Measurements from ENCODE around the gene TMEM250.
"Not testable (repeated sequence)": the region's sequence is repeated elsewhere in the genome, so short reads cannot be mapped to it uniquely, and the experiment has no call there.

Gene TMEM250

DNA sequence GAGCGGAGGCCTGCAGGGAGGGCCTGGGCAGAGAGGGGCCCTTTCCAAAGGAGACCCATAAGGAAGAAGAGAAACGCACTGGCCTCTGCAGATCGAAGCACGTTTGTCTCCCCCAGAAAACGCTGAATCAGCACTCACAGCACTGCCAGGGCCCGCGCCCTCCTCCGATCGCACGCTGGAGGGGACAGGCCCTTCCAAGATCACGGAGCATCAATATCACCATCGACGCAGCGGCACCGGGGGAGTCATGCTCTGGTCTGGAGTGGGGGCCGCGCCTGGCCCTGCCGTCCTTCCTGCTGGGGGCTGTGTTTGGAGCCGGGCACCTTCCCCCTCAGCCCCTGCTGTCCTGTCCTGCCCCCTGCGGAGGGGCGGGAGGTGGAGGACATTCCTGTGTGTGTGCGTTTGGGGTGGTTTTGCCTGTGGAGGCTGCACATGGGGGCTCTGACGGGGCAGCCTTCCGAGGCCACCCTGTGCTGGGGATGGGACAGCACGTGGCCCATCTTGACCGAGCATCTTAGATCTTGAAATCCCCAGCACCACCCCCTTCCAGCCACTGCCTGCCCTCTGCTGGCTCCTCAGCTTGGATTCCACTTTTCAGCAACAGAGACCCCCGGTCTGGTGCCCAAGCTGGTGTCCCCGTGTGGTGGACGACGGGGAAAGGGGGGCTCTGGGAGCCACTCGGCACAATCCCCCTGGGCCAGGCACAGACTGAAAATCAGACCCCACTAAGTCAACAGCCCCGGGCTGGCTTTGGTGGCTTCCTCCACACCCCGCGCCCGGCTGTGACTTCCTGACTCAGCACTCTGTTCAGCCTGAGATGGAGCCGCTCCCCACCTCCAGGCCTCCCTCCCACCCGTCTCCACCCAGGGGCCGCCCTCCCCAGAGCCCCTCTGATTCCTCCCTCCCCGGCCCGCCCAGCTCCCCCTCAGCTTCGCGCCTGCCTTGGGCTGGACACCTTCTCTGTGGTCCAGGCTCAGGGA lies 8.3 kb downstream of the TMEM250 start:
- DNase-seq: peak; percentile 48

DNA sequence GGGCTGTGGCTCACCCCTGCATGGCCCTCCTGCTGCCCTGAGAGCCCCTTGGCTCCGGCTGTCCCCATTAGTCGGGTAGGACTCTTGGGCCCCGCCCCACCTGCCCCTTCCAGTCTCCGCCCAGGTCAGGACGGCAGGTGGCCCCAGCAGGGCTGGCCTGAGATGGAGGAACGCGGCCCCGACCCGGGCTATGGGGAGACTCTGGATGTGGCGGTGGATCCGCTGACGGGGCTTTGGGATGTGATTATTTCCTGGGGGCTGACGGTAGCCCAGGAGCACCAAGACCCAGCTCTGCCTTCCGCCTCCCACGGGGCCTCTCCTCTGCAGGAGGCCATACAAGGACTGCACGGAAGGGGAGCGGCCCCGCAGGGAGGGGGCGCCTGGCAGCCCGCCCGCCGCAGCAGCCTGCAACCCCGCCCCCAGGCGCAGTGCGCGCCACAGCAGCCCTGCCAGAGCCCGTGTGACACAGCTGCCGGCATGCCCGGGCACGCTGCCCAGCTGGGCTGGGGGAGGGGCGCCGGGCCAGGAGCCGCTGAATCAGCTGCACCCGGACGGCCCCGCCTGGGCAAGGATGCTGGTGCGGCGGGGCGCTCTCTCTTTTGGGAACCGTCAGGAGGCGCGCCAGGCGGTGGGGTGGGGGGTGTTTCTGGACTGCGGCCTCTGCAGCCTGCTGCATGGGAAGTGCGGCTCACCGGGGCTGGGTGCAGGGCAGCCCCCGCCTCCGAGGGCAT lies 9.2 kb downstream of the TMEM250 start:
- DNase-seq: peak; percentile 94

DNA sequence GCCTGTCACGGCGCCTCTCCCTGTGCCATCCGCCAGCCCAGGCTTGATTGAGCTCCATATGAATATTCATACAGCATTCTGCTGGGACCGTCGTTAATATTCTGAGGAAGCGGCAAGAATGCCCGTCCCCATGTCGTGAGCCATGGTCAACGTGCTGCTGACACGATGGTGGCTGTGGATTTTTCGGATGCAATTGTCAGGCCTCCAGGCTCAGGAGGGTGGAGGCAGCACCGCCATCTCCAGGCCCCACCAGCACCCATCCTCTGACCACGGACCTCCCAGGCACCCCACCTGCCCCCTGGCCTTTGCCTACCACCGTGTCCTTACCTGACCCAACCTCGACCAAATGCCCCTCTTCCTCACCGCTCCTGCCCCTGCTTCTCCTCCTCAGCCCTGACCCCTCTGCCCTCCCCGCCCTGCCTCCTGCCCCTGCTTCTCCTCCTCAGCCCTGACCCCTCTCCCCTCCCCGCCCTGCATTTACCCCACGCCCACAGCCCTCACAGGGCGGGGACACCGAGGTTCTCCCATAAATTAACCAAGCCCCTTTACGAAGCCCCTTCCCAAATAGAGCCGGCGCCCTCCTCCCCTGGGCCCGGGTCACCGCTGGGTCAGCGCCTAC lies 9.9 kb downstream of the TMEM250 start:
- no peak for DNase-seq

DNA sequence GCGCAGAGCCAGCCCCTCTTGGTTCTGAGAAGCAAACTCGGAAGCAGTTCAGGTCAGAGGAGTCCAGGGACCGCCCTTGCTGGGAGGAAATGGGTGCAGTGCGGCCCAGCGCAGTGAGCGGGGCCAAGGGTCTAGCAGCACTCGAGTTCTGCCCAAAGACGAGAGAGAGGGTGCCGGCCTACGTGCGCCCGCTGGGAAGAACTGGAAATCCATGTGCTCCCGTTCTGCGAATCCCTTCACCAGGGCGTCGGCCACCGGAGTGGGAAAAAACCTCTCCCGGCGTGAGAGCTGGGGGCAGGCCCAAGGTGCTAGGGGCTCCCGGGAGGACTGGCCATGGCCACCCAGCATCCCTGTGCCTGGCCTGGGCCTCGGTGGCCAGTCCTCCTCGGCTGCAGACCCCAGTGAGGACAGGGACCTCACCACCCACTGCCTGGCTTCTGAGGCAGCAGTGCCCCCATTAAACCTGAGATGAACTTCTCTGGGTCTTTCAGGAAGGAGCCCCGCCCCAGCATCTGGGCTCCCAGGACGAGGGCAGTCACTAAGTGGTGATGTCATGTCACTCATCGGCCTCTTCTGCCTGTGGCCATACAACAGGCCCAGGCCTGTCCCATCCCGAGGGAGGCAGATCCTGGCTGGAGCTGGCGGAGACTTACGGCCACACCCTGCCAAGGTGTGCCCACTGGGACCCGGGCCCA lies 10.6 kb downstream of the TMEM250 start:
- DNase-seq: no peak

DNA sequence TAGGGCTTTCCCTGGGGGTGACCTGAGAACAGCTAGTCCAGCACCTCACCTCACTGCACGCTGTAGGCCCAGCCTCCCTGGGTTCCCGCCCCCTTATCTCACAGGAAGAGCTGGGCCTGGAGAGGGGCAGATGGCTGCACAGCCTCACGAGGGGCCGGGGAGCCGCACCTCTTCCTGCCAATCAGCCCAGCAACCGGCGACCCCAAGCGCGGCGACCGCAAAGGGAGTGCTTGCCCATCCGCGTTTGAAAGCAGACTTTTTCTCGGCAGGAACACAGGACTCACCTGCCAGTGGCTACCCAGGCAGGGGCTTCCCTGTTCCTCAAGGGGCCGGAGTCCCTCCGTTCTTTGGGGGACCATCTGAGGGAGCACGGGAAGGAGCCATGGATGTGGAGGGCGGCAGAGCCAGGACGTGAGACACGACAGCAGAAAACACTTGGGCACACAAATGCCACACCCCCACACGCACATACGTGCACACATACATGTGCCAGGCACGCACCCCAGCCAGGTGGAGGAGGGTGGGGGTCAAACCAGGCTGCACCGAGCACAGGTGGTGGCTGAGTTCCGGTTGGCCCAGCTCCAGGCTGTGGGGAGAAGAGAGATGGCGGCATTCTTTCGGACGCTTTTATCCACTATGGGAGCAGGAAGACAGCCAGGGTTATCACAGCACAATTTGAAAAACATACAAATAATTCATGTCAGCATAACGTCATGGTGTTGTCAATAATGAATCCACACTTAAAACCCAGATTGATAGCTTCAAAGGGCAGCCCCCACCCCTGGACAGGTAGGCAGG lies 11.3 kb downstream of the TMEM250 start:
- no peak for DNase-seq

DNA sequence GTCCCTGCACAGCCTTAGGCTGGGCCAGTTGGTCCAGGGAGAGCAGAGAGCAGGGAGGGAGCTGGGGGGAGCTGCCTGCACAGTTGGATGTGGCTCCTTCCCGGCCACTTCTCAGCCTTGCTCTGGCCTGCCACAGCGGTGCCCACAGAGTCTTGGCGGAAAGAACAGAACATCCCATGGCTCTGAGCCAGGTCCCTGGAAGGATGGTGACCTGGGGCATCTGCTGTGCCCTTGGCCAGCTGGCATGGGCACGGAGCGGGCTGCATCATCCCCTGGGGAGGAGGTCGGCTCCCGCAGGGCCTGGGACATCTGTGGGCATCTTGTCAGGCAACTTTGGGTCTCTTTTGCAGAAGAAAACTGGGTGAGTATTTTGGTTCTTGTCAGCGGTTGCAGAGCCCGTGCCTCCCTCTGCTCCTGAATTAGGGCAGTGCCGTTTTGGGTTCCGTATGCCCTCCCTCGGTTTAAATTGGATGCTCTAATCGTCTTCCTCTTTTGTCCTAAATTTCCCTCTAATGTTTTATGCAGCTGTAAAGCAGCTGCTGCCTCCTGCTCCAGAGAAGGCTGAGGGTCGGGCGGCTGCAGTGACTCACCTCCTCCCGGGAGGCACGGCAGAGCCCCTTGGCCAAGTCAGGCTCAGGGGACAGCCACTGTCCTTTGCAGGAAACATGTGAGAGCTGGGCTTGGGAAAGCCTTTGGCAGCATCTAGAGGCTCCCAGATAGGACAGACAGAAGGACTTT lies 13.1 kb downstream of the TMEM250 start:
- DNase-seq: peak; percentile 28

DNA sequence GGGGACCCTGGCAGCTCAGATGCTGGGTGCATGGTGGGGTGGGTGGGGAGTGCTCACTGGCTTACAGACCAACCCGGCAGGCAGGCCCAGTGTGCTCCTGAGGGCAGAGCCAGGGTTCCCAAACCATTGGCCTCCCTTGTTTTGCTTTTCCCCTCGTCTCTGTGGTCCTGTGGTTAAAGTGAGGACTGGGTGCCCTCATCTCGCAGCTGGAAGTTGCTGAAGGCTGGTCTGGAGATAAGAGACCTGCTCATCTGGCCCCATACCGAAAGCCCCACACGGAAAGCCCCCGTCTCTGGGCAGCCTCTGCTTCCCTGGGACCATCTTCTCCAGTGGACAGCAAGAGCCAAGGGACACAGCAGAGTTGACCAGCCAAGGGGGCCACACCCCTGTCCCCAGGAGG lies 13.8 kb downstream of the TMEM250 start:
- DNase-seq: no peak

DNA sequence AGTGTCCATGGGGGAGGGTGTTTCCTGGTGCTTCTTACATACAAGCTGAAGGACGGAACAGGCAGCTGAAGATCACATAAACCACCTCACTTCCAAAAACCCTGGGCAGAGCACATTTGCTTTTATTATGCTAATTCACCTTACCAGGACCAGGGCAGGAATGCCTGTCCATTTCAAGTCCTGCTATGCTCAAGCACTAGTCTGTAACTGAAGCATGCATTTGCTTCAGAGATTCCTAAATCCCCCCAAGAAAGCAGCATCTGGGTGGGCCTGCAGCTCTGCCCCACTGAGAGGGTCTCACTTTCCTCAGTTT lies 14.2 kb downstream of the TMEM250 start:
- DNase-seq: no peak

DNA sequence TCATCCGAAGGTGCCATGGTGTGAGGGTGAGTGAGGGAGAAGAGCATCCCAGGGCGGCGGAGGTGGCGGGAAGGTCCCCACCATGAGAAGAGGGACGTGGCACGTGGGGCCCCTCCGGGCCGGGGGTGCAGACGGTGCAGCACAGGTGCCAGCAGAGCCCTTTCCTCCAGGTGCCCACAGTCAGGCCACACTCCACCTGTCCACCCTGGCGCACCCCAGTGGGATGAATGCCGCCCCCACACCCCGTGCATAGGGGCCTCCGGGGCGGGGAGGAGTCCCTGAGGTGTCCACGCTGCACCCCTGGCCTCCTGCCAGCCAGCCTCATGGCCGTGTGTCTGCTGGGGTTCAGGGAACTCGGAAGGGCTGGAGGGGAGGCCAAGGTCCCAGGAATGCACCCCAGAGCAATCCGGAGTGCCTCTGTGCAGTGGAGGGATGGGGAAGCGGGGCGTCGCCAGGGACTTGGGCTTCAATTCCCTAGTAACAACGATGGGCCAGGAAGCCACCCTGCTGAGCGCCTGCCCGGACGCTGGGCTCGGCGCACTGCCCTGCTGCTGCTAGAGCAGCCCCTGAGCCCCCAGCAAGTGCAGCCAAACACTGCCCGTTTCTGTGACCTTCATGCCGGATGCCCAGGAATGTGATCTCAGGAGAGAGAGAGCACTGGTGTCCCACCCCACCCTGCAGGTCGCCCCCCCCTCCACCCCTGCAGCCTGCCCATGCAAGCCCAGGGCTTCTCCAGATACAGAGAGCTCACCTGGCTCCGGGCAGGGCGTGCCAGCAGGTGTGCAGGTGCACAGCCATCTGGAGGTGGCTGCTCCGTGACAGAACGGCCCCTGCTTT lies 14.8 kb downstream of the TMEM250 start:
- DNase-seq: no peak

DNA sequence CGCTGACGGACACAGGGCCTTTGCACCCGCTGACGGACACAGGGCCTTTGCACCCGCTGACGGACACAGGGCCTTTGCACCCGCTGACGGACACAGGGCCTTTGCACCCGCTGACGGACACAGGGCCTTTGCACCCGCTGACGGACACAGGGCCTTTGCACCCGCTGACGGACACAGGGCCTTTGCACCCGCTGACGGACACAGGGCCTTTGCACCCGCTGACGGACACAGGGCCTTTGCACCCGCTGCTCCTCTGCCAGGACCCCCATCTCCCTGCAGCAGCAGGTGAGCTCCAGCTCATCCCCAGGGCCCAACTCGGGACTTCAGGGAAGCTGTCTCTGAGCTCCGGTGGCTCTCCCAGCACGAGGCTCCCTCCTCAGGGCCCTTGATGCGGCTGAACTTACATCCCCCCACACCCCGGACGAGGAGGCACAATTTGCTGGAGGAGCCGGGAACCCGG lies 17.0 kb downstream of the TMEM250 start:
- not testable (repeated sequence) for DNase-seq

DNA sequence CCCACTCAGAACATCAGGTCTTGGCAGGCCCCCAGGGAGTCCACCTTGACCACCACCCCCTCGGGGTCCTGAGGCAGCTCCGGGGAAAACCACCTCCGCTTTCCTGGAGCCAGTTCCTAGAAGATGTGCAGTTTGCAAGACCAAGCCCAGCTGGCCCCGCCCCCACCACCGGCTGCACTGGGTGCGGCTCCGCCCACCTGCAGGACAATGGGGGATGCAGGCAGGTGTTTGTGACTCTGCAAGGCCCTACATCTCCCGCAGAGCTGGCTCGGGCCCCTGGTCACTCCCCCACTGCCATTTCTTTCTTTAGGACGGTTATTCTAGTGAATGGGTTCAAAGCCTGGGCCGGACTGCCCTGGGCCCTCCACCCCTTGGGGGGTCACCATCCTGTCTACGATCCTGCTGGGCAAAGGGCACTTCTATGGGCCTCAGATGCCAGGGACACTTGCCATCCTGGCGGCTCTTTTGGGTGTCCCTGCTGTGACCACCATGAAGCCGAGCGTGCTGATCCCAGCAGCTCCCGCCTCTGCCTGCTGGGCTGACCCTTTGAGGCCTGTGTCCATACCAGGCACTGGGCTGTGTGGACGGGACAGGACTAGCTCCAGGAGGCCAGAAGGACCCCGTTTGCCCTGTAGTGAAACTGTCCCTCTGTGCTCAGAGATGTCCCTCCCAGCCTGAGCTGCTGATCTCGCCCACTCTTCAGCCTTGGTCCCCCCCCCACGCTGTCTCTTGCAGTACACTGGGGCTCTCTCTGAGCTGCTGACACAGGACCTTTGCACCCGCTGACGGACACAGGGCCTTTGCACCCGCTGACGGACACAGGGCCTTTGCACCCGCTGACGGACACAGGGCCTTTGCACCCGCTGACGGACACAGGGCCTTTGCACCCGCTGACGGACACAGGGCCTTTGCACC lies 17.7 kb downstream of the TMEM250 start:
- no peak for DNase-seq

DNA sequence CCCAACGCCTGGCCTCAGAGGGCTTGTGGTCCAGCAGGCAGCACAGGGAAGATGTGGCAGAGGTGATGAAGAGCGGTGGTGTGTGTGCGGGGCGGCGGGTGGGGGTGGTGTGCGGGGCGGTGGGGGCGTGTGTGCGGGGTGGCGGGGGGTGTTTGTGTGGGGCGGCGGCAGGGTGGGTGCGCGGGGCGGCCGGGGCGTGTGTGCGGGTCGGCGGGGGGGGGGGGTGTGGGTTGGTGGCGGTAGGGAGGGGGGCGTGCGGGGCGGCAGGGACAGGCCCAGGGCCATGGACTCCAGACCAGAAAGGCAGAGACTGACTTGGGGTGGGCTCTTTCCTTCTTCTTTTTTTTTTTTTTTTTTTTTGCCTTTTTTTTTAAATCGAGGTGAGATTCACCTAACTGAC lies 19.1 kb downstream of the TMEM250 start:
- DNase-seq: no peak

DNA sequence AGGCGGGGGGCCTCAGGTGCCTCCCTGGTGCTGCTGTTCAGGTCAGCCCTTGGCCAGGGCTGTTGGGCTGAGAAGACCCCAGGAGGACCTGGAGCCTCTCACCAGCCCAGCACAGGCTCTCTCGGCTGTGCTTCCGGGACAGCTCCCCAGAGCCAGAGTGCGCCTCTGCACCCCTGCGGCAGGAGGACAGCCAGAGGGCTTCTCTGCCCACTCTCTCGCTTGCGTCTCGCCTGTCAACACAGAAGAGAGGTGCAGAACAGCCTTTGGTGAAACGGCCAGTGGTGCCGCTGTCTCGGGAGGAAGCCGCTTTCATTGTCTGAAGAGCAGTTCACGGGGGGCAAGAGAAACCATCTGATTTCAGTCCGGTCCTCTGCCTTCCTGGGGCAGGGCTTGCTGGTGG lies 19.8 kb downstream of the TMEM250 start:
- no peak for DNase-seq

DNA sequence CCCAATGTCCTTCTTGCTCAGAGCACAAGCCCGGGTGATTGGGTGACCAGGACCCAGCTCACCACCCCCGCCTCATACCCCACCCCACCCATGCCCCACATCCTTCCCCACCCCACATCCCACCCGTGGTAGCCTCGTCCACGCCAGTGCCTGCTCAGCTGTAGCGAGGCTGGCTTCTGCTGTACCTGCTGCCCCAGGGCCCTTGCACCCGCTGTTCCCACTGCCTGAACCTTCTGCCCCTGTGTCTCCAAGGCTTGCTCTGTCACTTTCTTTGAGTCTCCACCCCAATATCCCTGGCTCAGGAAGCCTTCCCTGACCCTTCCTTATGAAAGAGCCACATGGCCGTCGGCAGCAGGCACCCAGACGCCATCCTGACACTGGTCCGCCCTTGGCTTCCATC lies 20.5 kb downstream of the TMEM250 start:
- no peak for DNase-seq

DNA sequence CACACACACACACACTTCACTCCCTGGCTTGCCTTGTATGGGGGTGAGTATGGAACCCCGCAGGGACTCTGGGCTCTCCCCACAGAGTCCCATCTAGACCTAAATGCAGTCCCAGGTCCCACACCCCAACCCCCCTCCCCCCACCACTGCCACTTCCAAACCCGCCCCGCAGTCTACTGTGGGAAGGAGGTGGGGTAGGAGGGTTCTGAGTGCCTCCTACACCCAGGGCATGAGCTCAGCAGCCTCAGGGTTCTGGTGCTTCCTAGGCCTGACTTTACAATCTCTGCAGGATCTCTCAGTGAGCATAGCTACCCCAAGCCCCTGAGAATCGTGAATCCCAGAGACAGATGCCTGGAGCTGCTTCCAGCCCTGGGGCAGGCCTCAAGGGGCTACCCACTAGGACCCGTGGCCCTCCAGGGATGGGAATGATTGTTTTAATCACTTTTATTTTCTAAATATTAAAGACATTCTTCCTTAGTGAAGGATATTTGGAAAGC lies 22.1 kb downstream of the TMEM250 start:
- no peak for DNase-seq

DNA sequence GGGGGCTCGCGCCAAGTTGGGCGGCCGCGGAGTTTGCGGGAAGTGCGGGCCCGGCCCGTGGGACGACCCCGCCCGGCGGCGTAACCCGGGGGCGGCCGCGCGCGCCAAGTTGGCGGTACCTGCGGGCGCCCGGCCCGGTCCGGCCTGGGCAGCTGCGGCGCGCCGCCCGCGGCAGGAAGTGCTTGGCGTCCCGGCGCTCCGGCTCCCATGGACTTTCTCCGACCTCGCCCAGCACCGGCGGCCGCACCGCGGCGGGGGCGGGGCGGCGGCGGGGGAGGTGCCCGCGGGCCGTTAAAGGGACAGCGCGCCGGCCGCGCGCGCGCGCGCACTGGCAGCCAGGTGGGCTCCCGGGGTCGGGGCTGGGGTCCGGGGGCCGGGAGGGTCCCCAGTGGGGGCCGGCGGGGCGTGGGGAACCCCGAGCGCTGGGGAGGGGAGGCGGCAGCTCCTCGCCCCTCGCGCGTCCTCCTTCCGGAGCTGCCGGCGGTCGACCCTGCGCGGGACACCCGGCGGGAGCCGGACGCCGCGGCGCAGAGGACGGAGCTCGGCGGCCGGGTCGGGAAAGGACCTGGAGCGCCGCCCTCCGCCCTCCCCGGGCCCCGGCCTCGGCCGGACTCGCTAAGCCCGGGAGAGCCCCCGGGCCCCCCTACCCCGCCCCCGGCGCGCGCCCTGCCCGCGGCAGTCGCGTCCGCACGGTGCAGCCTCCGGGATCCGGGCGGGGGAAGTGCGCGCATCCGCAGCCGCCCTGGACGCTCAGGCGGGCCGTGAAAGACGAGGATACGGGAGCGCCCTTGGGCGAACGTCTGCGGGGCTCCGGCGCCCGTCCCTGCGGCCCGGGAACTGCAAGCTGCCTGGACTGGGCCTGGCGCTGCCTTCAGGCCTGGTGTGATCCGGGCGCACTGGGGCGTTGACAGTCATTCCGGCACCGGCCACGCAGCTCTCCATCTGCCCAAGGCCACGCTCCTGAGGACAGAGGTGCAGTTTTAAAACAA lies 23.3 kb downstream of the TMEM250 start, which contains the start of gene NACC2:
Gene NACC2, minus strand, starts transcription at position 220 of the 989 bp plus-strand sequence. CDS start 44,768 bp downstream, outside the sequence.
- peak; percentile 67 for DNase-seq

DNA sequence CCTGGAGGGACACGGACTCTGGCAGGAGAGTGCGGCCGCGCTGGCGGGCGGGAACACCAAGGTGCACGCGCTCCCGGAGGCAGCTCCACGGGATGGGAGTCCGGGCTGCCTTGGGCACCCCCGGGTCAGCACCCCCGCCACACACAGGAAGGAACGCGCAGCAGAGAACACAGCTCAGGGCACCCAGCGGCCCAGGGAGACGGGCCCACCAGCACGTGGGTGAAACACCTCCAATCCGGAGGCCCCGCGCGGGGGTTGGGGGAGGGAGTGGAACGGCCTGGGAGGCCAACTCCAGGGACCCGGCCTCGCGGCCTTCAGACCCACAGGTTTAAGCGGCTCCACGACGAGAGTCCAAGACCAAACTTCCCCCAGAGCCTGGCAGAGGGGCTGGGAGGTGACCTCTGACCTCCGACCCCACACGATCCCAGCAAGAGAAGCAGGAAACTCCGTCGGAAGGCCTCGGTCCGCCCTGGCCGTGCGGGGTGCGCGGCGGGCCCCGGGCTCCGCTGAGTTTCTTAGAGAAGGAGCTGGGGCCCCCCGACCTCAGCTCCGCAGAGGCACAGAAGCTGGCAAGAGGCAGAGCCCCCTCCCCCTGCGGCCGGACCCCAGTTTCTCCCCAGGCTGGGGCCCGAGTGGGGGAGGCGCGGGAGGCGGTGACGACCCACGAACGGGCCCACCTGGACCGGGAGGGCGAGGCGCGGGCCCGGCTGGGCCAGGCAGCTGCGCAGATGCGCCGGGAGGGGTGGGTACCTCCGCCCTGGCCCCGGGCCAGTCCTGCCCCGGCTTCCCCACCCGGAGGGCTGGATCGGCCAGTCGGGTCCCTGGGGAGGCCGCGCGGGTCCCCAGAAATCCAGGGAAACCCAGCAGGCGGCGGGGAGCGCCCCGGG lies 24.4 kb downstream of the TMEM250 start:
- DNase-seq: peak; percentile 61
